Tibial nerve (tissue), 4 donors: ENCODE data around the gene SPPL2C. TPM values are rescaled to one million over a fixed set of nuclear protein-coding genes. Genes with fewer than 3 reads are reported as not detected.

Experiments used
- DNase-seq, 2 donors: peaks; one replicate each; pipeline ENCODE4 v3.0.0-alpha.2; 2019; ENCODE audit warnings: low spot score in 2 of 2
- H3K27ac ChIP-seq, 4 donors: fragments of 200-600 bp; sonication (generic) in 3 of 4; one replicate each; pipeline ENCODE4 v1.5.1; 2017 to 2019; ENCODE audit warnings: mild to moderate bottlenecking in 1 of 4
- H3K27me3 ChIP-seq, 2 donors: fragments of 200-600 bp; sonication (generic) in 1 of 2; one replicate each; pipeline versions ENCODE4 v1.5.1 to v1.6.0; 2017 to 2019
- H3K36me3 ChIP-seq, 3 donors: fragments of 200-600 bp; sonication (generic); one replicate each; pipeline ENCODE4 v1.5.1; 2018 to 2019
- H3K4me1 ChIP-seq, 4 donors: fragments of 200-600 bp; sonication (generic) in 3 of 4; one replicate each; pipeline ENCODE4 v1.5.1; 2017 to 2019
- H3K4me3 ChIP-seq, 4 donors: fragments of 200-600 bp; sonication (generic) in 3 of 4; one replicate each; pipeline ENCODE4 v1.5.1; 2017 to 2019; ENCODE audit warnings: mild to moderate bottlenecking in 1 of 4, moderate library complexity in 1 of 4
- H3K9me3 ChIP-seq, 4 donors: fragments of 200-600 bp; sonication (generic) in 3 of 4; one replicate each; pipeline ENCODE4 v1.5.1; 2017 to 2019
- CTCF ChIP-seq, 5 experiments: fragments of 200-600 bp in 3 of 5; fragments of 450-650 bp in 2 of 5; sonication (generic) in 3 of 5; IDR thresholded peaks; one replicate each; pipeline ENCODE4 v1.5.1; 2016 to 2019; ENCODE audit warnings: antibody characterized with exemption in 5 of 5, mild to moderate bottlenecking in 3 of 5, moderate library complexity in 2 of 5
- EP300 ChIP-seq, 2 donors: sonication (generic); formaldehyde crosslinking; IDR thresholded peaks; one replicate each; pipeline ENCODE4 v1.6.1; 2017; ENCODE audit warnings: antibody characterized with exemption in 2 of 2, mild to moderate bottlenecking in 1 of 2
- POLR2A ChIP-seq, 2 donors: fragments of 450-650 bp; IDR thresholded peaks; one replicate each; pipeline ENCODE4 v1.6.1; 2017; ENCODE audit warnings: antibody characterized with exemption in 2 of 2, mild to moderate bottlenecking in 2 of 2, moderate library complexity in 2 of 2
- WGBS, 2 donors: methylation state at CpG; one replicate each; pipeline ENCODE4 v1.1.5; 2018; 5-methylcytosine and 5-hydroxymethylcytosine counted together
- total RNA-seq, 4 donors: library from RNA; depleted of rRNA; stranded (reverse); fragments of >200 nt; gene quantifications; one replicate each; pipeline ENCODE4 v1.1.0, GENCODE V29; 2016

The SPPL2C gene
- total RNA-seq, 4 donors from 2014 or later, result not detected

GRCh38 chr17:45809499-45809898 is 35.2 kb upstream of the SPPL2C start:
- Histone ChIP-seq H3K9me3 (no peaks in the 10 kb centered on the region), H3K4me3 (no peak overlapping the region), H3K4me1 (no peaks in the 10 kb centered on the region), H3K27ac (no peak overlapping the region), H3K27me3 (peaks cover 0 to 23% of the 10 kb centered on the region in 2 donors), H3K36me3 (no peaks in the 10 kb centered on the region)
- 64 to 75% methylated on average over 12 to 15 of the region's 15 CpGs for WGBS, 2 donors
- no peak for DNase-seq
- no peak for TF ChIP-seq POLR2A (IDR thresholded peaks at IDR 0.05)

- no peaks in the 10 kb centered on the region for H3K4me1 ChIP-seq
- H3K4me3 ChIP-seq, result no peak overlapping the region
- no peaks in the 10 kb centered on the region for H3K36me3 ChIP-seq
- H3K27ac ChIP-seq, result no peak overlapping the region
- WGBS, 2 donors, result 56 to 63% methylated on average over 3 of the region's 3 CpGs
- H3K27me3 ChIP-seq, result peaks cover 0 to 19% of the 10 kb centered on the region in 2 donors
- H3K9me3 ChIP-seq, result no peaks in the 10 kb centered on the region
- TF ChIP-seq EP300 (IDR thresholded peaks at IDR 0.05) (no peak), CTCF (IDR thresholded peaks at IDR 0.05) (no peak), POLR2A (IDR thresholded peaks at IDR 0.05) (no peak)
- DNase-seq, result no peak
These were observed 32.6 kb upstream of the SPPL2C start for GRCh38 chr17:45812102-45812501.

- no peak for DNase-seq
- H3K36me3 ChIP-seq, result no peaks in the 10 kb centered on the region
- TF ChIP-seq EP300 (IDR thresholded peaks at IDR 0.05) (no peak), POLR2A (IDR thresholded peaks at IDR 0.05) (no peak), CTCF (IDR thresholded peaks at IDR 0.05) (no peak)
- H3K4me1 ChIP-seq, result no peaks in the 10 kb centered on the region
- H3K27me3 ChIP-seq, result peaks cover 0 to 19% of the 10 kb centered on the region in 2 donors
- no peaks in the 10 kb centered on the region for H3K9me3 ChIP-seq
- no peak overlapping the region for H3K27ac ChIP-seq
- no peak overlapping the region for H3K4me3 ChIP-seq
- WGBS, 2 donors, result 22 to 24% methylated on average over 22 of the region's 22 CpGs
These were observed 31.5 kb upstream of the SPPL2C start for GRCh38 chr17:45813048-45813725.

- H3K4me1 ChIP-seq, result no peaks in the 10 kb centered on the region
- H3K27ac ChIP-seq, result no peak overlapping the region
- no peak for DNase-seq
- no peaks in the 10 kb centered on the region for H3K36me3 ChIP-seq
- H3K9me3 ChIP-seq, result no peaks in the 10 kb centered on the region
- TF ChIP-seq POLR2A (IDR thresholded peaks at IDR 0.05) (no peak), EP300 (IDR thresholded peaks at IDR 0.05) (no peak), CTCF (IDR thresholded peaks at IDR 0.05) (no peak)
- no peak overlapping the region for H3K4me3 ChIP-seq
- H3K27me3 ChIP-seq, result peaks cover 0 to 15% of the 10 kb centered on the region in 2 donors
- 78 to 87% methylated on average over 17 of the region's 17 CpGs for WGBS, 2 donors
These were observed 29.8 kb upstream of the SPPL2C start for GRCh38 chr17:45814622-45815606.

- Histone ChIP-seq H3K4me1 (no peaks in the 10 kb centered on the region), H3K27me3 (peaks cover 0 to 15% of the 10 kb centered on the region in 2 donors), H3K9me3 (no peaks in the 10 kb centered on the region), H3K27ac (no peak overlapping the region), H3K36me3 (no peaks in the 10 kb centered on the region), H3K4me3 (no peak overlapping the region)
- TF ChIP-seq EP300 (IDR thresholded peaks at IDR 0.05), result no peak
- no peak for TF ChIP-seq CTCF (IDR thresholded peaks at IDR 0.05)
- TF ChIP-seq POLR2A (IDR thresholded peaks at IDR 0.05), result no peak
- WGBS, 2 donors, result 79 to 85% methylated on average over 6 of the region's 6 CpGs
- DNase-seq, result no peak
These were observed 28.9 kb upstream of the SPPL2C start for GRCh38 chr17:45815752-45816151.
